DND-41 (cell line): ENCODE data around the gene SH2B3.
A peak's percentile ranks its signal among the peaks of the same experiment; 100 is the strongest.

Experiments used
- ATAC-seq: fragments of 200-7000 bp; cut with Tn5 transposase; 3 replicates; pipeline ENCODE4 v1.9.1; 2021; ENCODE audit warnings: low read depth; ENCODE audit not compliant: insufficient read depth
- DNase-seq: peaks from one replicate; pipeline ENCODE4 v3.0.0-alpha.2; 2020
- H2AFZ ChIP-seq: 2 replicates; pipeline ENCODE4 v1.6.0; 2012; ENCODE audit warnings: low read depth, low read length
- H3K27ac ChIP-seq: 2 replicates; pipeline ENCODE4 v1.5.1; 2012; ENCODE audit warnings: low read length, inconsistent platforms
- H3K27me3 ChIP-seq: fragments of 200-600 bp; sonication (generic); 2 replicates; pipeline ENCODE4 v1.6.0; 2012; ENCODE audit warnings: low read length, mild to moderate bottlenecking, inconsistent platforms; ENCODE audit not compliant: insufficient read depth, poor library complexity
- H3K36me3 ChIP-seq: 2 replicates; pipeline ENCODE4 v1.5.1; 2012; ENCODE audit warnings: low read length, inconsistent platforms; ENCODE audit not compliant: insufficient read depth
- H3K4me1 ChIP-seq: 2 replicates; pipeline ENCODE4 v1.5.1; 2012; ENCODE audit warnings: mild to moderate bottlenecking, low read length; ENCODE audit not compliant: insufficient read depth
- H3K4me2 ChIP-seq: 2 replicates; pipeline ENCODE4 v1.6.0; 2012; ENCODE audit warnings: mild to moderate bottlenecking, moderate library complexity, low read length, inconsistent platforms; ENCODE audit not compliant: insufficient read depth
- H3K4me3 ChIP-seq, 2 experiments: fragments of 200-600 bp in 1 of 2; shearing (Covaris generic) in 1 of 2; 2 replicates each; pipeline ENCODE4 v1.5.1; 2012 to 2016; ENCODE audit warnings: inconsistent platforms in 2 of 2, low read length in 2 of 2, mild to moderate bottlenecking in 2 of 2, low read depth in 1 of 2, moderate library complexity in 1 of 2
- H3K79me2 ChIP-seq: 2 replicates; pipeline ENCODE4 v1.6.0; 2012; ENCODE audit warnings: low read length, inconsistent platforms; ENCODE audit not compliant: insufficient read depth
- H3K9ac ChIP-seq: 2 replicates; pipeline ENCODE4 v1.6.0; 2012; ENCODE audit warnings: low read depth, mild to moderate bottlenecking, inconsistent platforms, low read length, moderate library complexity
- H3K9me3 ChIP-seq: 2 replicates; pipeline ENCODE4 v1.5.1; 2012; ENCODE audit warnings: low read length, moderate library complexity, mild to moderate bottlenecking, inconsistent platforms; ENCODE audit not compliant: insufficient read depth, severe bottlenecking
- H4K20me1 ChIP-seq: 2 replicates; pipeline ENCODE4 v1.6.0; 2012; ENCODE audit warnings: low read length; ENCODE audit not compliant: insufficient read depth
- EZH2 ChIP-seq: IDR thresholded peaks from 3 replicates; pipeline ENCODE4 v1.6.1; 2012; ENCODE audit warnings: borderline replicate concordance, low read depth, mild to moderate bottlenecking, moderate library complexity, low read length, inconsistent platforms; ENCODE audit not compliant: severe bottlenecking
- TF ChIP-seq, protein P1 (sequence below): IDR thresholded peaks from 2 replicates; pipeline ENCODE4 v1.5.1; 2012; ENCODE audit warnings: borderline replicate concordance, low read length, moderate library complexity, mild to moderate bottlenecking; ENCODE audit not compliant: poor library complexity, severe bottlenecking; ENCODE audit errors: extremely low read depth

The SH2B3 gene

DNA sequence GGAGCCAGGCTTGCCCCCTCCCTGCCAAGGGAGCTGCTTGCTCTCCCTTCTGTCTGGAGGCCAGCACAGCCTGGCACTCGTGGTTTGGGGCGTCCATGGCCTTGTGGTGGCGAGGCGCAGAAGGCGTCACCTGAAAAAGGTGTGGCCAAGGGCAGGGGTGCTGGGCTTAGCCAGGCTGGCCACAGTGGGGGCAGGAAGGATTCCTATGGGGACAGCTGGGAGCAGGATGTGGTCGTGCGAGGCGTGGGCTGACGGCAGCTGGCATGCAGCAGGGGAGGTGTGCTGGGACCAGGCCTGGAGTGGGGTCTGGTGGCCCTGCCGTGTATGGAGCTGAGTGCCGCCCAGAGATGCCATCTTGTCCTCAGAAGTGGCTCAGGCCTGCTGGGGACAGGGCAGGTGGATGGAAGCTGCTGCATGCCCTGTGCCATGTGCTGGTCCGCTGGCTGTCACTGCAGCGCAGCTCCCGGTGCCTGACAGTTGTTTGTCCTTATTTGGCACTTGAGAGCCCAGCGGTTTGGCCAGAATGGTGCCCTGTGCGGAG lies 30.0 kb downstream of the SH2B3 start:
- no peak overlapping the region for H3K9ac ChIP-seq
- H3K9me3 ChIP-seq, result no peaks in the 10 kb centered on the region
- peak overlapping the region; percentile 54; the same call in 1 of the 2 replicates for H3K27ac ChIP-seq
- TF ChIP-seq, protein P1, sequence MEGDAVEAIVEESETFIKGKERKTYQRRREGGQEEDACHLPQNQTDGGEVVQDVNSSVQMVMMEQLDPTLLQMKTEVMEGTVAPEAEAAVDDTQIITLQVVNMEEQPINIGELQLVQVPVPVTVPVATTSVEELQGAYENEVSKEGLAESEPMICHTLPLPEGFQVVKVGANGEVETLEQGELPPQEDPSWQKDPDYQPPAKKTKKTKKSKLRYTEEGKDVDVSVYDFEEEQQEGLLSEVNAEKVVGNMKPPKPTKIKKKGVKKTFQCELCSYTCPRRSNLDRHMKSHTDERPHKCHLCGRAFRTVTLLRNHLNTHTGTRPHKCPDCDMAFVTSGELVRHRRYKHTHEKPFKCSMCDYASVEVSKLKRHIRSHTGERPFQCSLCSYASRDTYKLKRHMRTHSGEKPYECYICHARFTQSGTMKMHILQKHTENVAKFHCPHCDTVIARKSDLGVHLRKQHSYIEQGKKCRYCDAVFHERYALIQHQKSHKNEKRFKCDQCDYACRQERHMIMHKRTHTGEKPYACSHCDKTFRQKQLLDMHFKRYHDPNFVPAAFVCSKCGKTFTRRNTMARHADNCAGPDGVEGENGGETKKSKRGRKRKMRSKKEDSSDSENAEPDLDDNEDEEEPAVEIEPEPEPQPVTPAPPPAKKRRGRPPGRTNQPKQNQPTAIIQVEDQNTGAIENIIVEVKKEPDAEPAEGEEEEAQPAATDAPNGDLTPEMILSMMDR, result no peak
- no peak for TF ChIP-seq EZH2
- DNase-seq (peak; percentile 59), ATAC-seq (peak; percentile 40)
- H3K36me3 ChIP-seq, result peaks cover 18% of the 10 kb centered on the region
- no peak overlapping the region for H3K4me2 ChIP-seq
- no peaks in the 10 kb centered on the region for H3K27me3 ChIP-seq
- H3K4me3 ChIP-seq, result no peak overlapping the region
- H3K79me2 ChIP-seq, result peaks cover 60% of the 10 kb centered on the region
- H2AFZ ChIP-seq, result no peak overlapping the region
- peaks cover 65% of the 10 kb centered on the region for H4K20me1 ChIP-seq
- peaks cover 23% of the 10 kb centered on the region for H3K4me1 ChIP-seq

DNA sequence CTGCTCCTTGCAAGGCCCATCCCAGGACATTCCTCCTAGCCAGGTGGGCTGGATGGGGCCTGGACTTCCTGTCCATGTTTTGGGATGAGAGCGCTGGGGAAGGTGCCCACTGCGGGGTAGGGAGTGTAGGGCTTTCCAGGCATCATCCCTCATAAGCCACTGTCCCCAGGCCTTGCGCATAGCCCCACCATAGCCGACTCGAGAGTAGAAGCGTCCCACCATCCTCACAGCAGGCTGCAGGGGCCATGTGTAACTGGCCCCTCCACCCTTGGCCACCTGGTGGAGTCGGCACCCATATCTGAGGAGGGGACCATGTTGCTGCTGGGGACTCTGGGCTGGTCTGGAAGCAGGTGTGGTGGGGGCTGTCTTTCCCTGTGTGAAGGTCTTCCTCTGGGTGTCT lies 30.5 kb downstream of the SH2B3 start:
- Histone ChIP-seq H3K27me3 (no peaks in the 10 kb centered on the region), H3K4me1 (peaks cover 23% of the 10 kb centered on the region), H2AFZ (no peak overlapping the region), H3K27ac (peak overlapping the region; percentile 54; the same call in 1 of the 2 replicates), H3K9me3 (no peaks in the 10 kb centered on the region), H3K36me3 (peaks cover 23% of the 10 kb centered on the region), H3K4me2 (no peak overlapping the region), H3K79me2 (peaks cover 63% of the 10 kb centered on the region), H4K20me1 (peaks cover 68% of the 10 kb centered on the region), H3K9ac (no peak overlapping the region), H3K4me3 (no peak overlapping the region)
- TF ChIP-seq EZH2, result no peak
- TF ChIP-seq, protein P1, result no peak
- DNase-seq, result no peak
- no peak for ATAC-seq

DNA sequence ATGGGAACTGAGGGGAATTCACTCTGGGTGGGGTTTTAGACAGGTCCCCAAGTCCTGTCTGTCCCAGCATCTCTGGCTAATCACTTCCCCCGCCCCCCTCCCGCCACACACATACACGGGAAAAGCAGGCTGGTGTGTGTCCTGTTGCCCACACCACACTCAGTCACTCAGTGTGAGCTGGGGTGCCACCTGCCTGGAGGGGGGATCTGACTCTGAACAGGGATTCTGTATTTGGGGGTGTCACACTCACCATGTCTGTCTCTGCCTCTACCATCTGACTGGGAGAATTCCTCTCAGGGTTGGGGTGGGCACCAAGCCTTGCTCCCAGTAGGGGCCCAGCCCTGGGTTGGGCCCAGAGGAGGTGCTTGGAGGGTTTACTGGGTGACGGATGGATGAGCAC lies 31.1 kb downstream of the SH2B3 start:
- Histone ChIP-seq H4K20me1 (peaks cover 69% of the 10 kb centered on the region), H3K9ac (no peak overlapping the region), H3K27ac (peak overlapping the region; percentile 19), H3K4me1 (peaks cover 23% of the 10 kb centered on the region), H3K27me3 (no peaks in the 10 kb centered on the region), H3K79me2 (peaks cover 64% of the 10 kb centered on the region), H2AFZ (no peak overlapping the region), H3K4me2 (no peak overlapping the region), H3K36me3 (peaks cover 27% of the 10 kb centered on the region), H3K4me3 (no peak overlapping the region), H3K9me3 (no peaks in the 10 kb centered on the region)
- TF ChIP-seq, protein P1, result no peak
- no peak for TF ChIP-seq EZH2
- DNase-seq (no peak), ATAC-seq (no peak)
